Tibial nerve (tissue), 4 donors: Measurements from ENCODE around the gene JAML.

Source experiments
- EP300 ChIP-seq, 2 donors: sonication (generic); formaldehyde crosslinking; IDR thresholded peaks; one replicate each; pipeline ENCODE4 v1.6.1; 2017; ENCODE audit warnings: antibody characterized with exemption in 2 of 2, mild to moderate bottlenecking in 1 of 2
- POLR2A ChIP-seq, 2 donors: fragments of 450-650 bp; IDR thresholded peaks; one replicate each; pipeline ENCODE4 v1.6.1; 2017; ENCODE audit warnings: antibody characterized with exemption in 2 of 2, mild to moderate bottlenecking in 2 of 2, moderate library complexity in 2 of 2
- TF ChIP-seq, protein P1 (sequence below), 5 experiments: fragments of 200-600 bp in 3 of 5; fragments of 450-650 bp in 2 of 5; sonication (generic) in 3 of 5; IDR thresholded peaks; one replicate each; pipeline ENCODE4 v1.5.1; 2016 to 2019; ENCODE audit warnings: antibody characterized with exemption in 5 of 5, mild to moderate bottlenecking in 3 of 5, moderate library complexity in 2 of 5

DNA sequence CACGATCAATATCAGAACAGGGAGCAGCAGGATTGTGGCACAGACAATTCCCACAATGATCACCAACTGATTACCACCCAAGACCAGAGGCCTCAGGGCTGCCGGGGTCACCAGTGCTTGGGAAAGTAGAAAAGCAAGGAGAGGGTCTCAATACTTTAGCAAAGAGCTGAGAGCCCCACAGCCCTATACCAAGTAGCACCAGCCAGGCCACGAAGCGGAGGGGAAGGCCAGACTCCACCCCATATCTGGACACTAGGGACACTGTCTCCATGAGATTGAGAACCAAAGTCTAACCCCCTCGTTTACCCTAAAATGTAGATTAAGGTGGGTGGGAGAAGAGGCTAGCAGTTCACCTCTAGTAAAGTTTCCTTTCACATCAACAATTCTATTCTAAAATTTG is 24.3 kb downstream of the JAML start:
- TF ChIP-seq, protein P1, sequence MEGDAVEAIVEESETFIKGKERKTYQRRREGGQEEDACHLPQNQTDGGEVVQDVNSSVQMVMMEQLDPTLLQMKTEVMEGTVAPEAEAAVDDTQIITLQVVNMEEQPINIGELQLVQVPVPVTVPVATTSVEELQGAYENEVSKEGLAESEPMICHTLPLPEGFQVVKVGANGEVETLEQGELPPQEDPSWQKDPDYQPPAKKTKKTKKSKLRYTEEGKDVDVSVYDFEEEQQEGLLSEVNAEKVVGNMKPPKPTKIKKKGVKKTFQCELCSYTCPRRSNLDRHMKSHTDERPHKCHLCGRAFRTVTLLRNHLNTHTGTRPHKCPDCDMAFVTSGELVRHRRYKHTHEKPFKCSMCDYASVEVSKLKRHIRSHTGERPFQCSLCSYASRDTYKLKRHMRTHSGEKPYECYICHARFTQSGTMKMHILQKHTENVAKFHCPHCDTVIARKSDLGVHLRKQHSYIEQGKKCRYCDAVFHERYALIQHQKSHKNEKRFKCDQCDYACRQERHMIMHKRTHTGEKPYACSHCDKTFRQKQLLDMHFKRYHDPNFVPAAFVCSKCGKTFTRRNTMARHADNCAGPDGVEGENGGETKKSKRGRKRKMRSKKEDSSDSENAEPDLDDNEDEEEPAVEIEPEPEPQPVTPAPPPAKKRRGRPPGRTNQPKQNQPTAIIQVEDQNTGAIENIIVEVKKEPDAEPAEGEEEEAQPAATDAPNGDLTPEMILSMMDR (IDR thresholded peaks at IDR 0.05), result no peak
- TF ChIP-seq POLR2A (IDR thresholded peaks at IDR 0.05), result no peak
- no peak for TF ChIP-seq EP300 (IDR thresholded peaks at IDR 0.05)
